Measurements from ENCODE around the gene RBSN.

- TF ChIP-seq POLR2A (IDR thresholded peaks at IDR 0.05) (no peak), POLR2AphosphoS5 (IDR thresholded peaks at IDR 0.05) (no peak), CTCF (IDR thresholded peaks at IDR 0.05) (no peak), EP300 (IDR thresholded peaks at IDR 0.05) (no peak)
Measured at GRCh38 chr3:15043408-15044171, 55.4 kb downstream of the RBSN start.

Measured in suprapubic skin (tissue), 4 donors.